ENCODE results near the gene EXOC3L4. TPM values are rescaled to one million over a fixed set of nuclear protein-coding genes. Genes with fewer than 3 reads are reported as not detected.

The EXOC3L4 gene
- total and polyA plus RNA-seq, 2 donors (not counting 1 experiment from before 2014, with no cell fraction given): not detected

- H3K27me3 ChIP-seq (replicated peaks in 1 of 4; ENCODE audit: control extremely low read depth in 1 of 4, control insufficient read depth in 3 of 4, insufficient read depth in 4 of 4, low read length in 3 of 4): peaks cover 0 to 22% (median 5%) of the 10 kb centered on the region in 4 experiments
- intact Hi-C loops (cut with micrococcal nuclease): loop anchor here (2.0 kb wide), 1 partner anchor 36 kb away; no protein-coding TSS in a partner anchor
- H3K4me3 Mint-ChIP-seq: peak overlapping the region; percentile 59
- H4K20me1 ChIP-seq (ENCODE audit: control insufficient read depth, insufficient read depth, low read length, poor library complexity, severe bottlenecking): no peaks in the 10 kb centered on the region
- TF ChIP-seq EZH2 (IDR thresholded peaks at IDR 0.05; ENCODE audit: borderline replicate concordance, insufficient read depth, low read depth, low read length, poor library complexity, severe bottlenecking) (no peak), CTCF (IDR thresholded peaks at IDR 0.05) (peak; percentile 32)
- H3K4me3 ChIP-seq (ENCODE audit: control extremely low read depth in 1 of 5, extremely low read depth in 1 of 5, insufficient read depth in 1 of 5, low read depth in 2 of 5, low read length in 4 of 5): no peak overlapping the region
- H3K9me3 Mint-ChIP-seq (ENCODE audit: insufficient read depth): no peaks in the 10 kb centered on the region
- peak overlapping the region; percentile 74 for H3K27ac Mint-ChIP-seq
- no peak overlapping the region for H3K27ac ChIP-seq (ENCODE audit: low read length in 2 of 2)
- no peak overlapping the region for H2AFZ ChIP-seq (ENCODE audit: insufficient read depth, low read depth, low read length, poor library complexity, severe bottlenecking)
- DNase-seq (peak; percentile 42), ATAC-seq (ENCODE audit: low read depth) (no peak)
- peaks cover 39% of the 10 kb centered on the region for H3K27me3 Mint-ChIP-seq
- no peaks in the 10 kb centered on the region for H3K79me2 ChIP-seq (ENCODE audit: control insufficient read depth, insufficient read depth, low read length)
- peaks cover 17% of the 10 kb centered on the region for H3K4me1 Mint-ChIP-seq
- no peak overlapping the region for H3K9ac ChIP-seq (ENCODE audit: low read length)
- H3K4me2 ChIP-seq (replicated peaks; ENCODE audit: low read depth, low read length, poor library complexity, severe bottlenecking): peak overlapping the region; percentile 33
- H3K9me3 ChIP-seq (ENCODE audit: control extremely low read depth in 1 of 3, control insufficient read depth in 2 of 3, insufficient read depth in 1 of 3, low read length in 2 of 3): no peaks in the 10 kb centered on the region
- H3K4me1 ChIP-seq (ENCODE audit: control insufficient read depth in 2 of 2, insufficient read depth in 2 of 2, low read length in 2 of 2): peaks cover 0 to 11% of the 10 kb centered on the region in 2 donors
- POLR2A ChIA-PET: no interaction called here
- no peaks in the 10 kb centered on the region for H3K36me3 ChIP-seq (replicated peaks in 1 of 2; ENCODE audit: control extremely low read depth in 1 of 2, control insufficient read depth in 1 of 2, extremely low read depth in 1 of 2, insufficient read depth in 2 of 2, low read length in 1 of 2)
- CTCF ChIA-PET: interaction anchor here (3.2 kb wide), 1 partner anchor 36 kb away, joined by 24 read pairs; no protein-coding TSS in a partner anchor
- 23% methylated on average over 4 of the region's 8 CpGs for WGBS (ENCODE audit: insufficient coverage)
Measured at GRCh38 chr14:103141117-103141796, 46.7 kb downstream of the EXOC3L4 start.

DNA sequence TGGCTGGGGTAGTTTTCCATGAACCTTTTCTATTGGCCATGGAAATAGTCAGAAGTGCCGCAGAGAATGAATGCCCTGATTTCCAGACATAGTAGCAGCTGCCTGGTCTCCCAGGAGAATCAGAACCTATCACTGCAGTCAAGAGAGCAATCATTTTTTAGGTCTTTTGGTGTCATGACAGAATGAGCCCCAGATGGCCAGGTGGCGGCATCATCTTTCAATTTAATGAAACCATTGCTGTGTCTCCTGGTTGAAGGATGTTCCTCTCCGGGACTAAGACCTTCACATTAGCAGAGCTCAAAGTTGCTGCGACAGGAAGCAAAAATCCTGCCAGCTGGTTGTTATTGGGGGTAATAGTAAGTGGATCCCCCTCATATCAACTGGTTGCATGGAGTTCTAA, 47.5 kb downstream of the EXOC3L4 start:
- no peak overlapping the region for H2AFZ ChIP-seq (ENCODE audit: insufficient read depth, low read depth, low read length, poor library complexity, severe bottlenecking)
- peaks cover 17% of the 10 kb centered on the region for H3K4me1 Mint-ChIP-seq
- H4K20me1 ChIP-seq (ENCODE audit: control insufficient read depth, insufficient read depth, low read length, poor library complexity, severe bottlenecking): no peaks in the 10 kb centered on the region
- H3K4me3 ChIP-seq (ENCODE audit: control extremely low read depth in 1 of 5, extremely low read depth in 1 of 5, insufficient read depth in 1 of 5, low read depth in 2 of 5, low read length in 4 of 5): no peak overlapping the region
- no peak overlapping the region for H3K4me3 Mint-ChIP-seq
- no peaks in the 10 kb centered on the region for H3K79me2 ChIP-seq (ENCODE audit: control insufficient read depth, insufficient read depth, low read length)
- peaks cover 0 to 11% of the 10 kb centered on the region in 2 donors for H3K4me1 ChIP-seq (ENCODE audit: control insufficient read depth in 2 of 2, insufficient read depth in 2 of 2, low read length in 2 of 2)
- peaks cover 0 to 22% (median 5%) of the 10 kb centered on the region in 4 experiments for H3K27me3 ChIP-seq (replicated peaks in 1 of 4; ENCODE audit: control extremely low read depth in 1 of 4, control insufficient read depth in 3 of 4, insufficient read depth in 4 of 4, low read length in 3 of 4)
- ChIA-PET CTCF (interaction anchor here (3.2 kb wide), 1 partner anchor 37 kb away, joined by 24 read pairs; no protein-coding TSS in a partner anchor), POLR2A (no interaction called here)
- no peak overlapping the region for H3K9ac ChIP-seq (ENCODE audit: low read length)
- no peak for DNase-seq
- H3K27ac ChIP-seq (ENCODE audit: low read length in 2 of 2): no peak overlapping the region
- H3K9me3 Mint-ChIP-seq (ENCODE audit: insufficient read depth): no peaks in the 10 kb centered on the region
- no peaks in the 10 kb centered on the region for H3K36me3 ChIP-seq (replicated peaks in 1 of 2; ENCODE audit: control extremely low read depth in 1 of 2, control insufficient read depth in 1 of 2, extremely low read depth in 1 of 2, insufficient read depth in 2 of 2, low read length in 1 of 2)
- intact Hi-C loops (cut with micrococcal nuclease): no loop called here
- peaks cover 45% of the 10 kb centered on the region for H3K27me3 Mint-ChIP-seq
- H3K27ac Mint-ChIP-seq: no peak overlapping the region
- WGBS (ENCODE audit: insufficient coverage): 100% methylated on average over 3 of the region's 4 CpGs
- no peaks in the 10 kb centered on the region for H3K9me3 ChIP-seq (ENCODE audit: control extremely low read depth in 1 of 3, control insufficient read depth in 2 of 3, insufficient read depth in 1 of 3, low read length in 2 of 3)
- no peak overlapping the region for H3K4me2 ChIP-seq (replicated peaks; ENCODE audit: low read depth, low read length, poor library complexity, severe bottlenecking)
- TF ChIP-seq CTCF (IDR thresholded peaks at IDR 0.05) (no peak), EZH2 (IDR thresholded peaks at IDR 0.05; ENCODE audit: borderline replicate concordance, insufficient read depth, low read depth, low read length, poor library complexity, severe bottlenecking) (no peak)
- ATAC-seq (ENCODE audit: low read depth): no peak

Data from B cell (primary cell).